ENCODE data around the gene IQGAP3.

GRCh38 chr1:156524481-156524869 is 47.9 kb downstream of the IQGAP3 start:
- TF ChIP-seq CTCF (IDR thresholded peaks at IDR 0.05), result no peak
- no peak for TF ChIP-seq EZH2 (IDR thresholded peaks at IDR 0.05; ENCODE audit: borderline replicate concordance, insufficient read depth, low read depth, low read length, poor library complexity, severe bottlenecking)
